Vein endothelial cell (primary cell): ENCODE measurements around the gene HSPA13. TPM values are rescaled to one million over a fixed set of nuclear protein-coding genes. Genes with fewer than 3 reads are reported as not detected.

Experiments
- total RNA-seq: library from RNA; depleted of rRNA; stranded (reverse); fragments of >200 nt; gene quantifications from 2 replicates; pipeline ENCODE4 v1.2.3, GENCODE V29; 2012

Gene HSPA13, protein sequence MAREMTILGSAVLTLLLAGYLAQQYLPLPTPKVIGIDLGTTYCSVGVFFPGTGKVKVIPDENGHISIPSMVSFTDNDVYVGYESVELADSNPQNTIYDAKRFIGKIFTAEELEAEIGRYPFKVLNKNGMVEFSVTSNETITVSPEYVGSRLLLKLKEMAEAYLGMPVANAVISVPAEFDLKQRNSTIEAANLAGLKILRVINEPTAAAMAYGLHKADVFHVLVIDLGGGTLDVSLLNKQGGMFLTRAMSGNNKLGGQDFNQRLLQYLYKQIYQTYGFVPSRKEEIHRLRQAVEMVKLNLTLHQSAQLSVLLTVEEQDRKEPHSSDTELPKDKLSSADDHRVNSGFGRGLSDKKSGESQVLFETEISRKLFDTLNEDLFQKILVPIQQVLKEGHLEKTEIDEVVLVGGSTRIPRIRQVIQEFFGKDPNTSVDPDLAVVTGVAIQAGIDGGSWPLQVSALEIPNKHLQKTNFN
- 49.6 and 50.1 TPM in 2 replicates for total RNA-seq

GRCh38 chr21:14382835-14383595 is at the start of gene HSPA13:
Gene HSPA13 (minus strand): TSS chr21:14383146. CDS start chr21:14383119, 27 bp downstream.

Other genes with a start within 250 kb of the HSPA13 start
- gene LIPI, start 172.2 kb downstream of the HSPA13 start, total RNA-seq = not detected in 2 replicates
- gene RBM11, start 167.0 kb downstream of the HSPA13 start, total RNA-seq = not detected in 2 replicates
- 2.0 and 4.9 TPM in 2 replicates for gene SAMSN1, start 163.2 kb upstream of the HSPA13 start, total RNA-seq